H9 (cell line): ENCODE results near the gene GLRA3. TPM values are rescaled to one million over a fixed set of nuclear protein-coding genes. Genes with fewer than 3 reads are reported as not detected.

Experiments used
- DNase-seq: peaks from one replicate; pipeline ENCODE4 v3.0.0-alpha.2; 2017
- H2AFZ ChIP-seq: one replicate; pipeline ENCODE4 v1.6.1; 2013; ENCODE audit warnings: mild to moderate bottlenecking, low read length, control low read depth, moderate library complexity
- H2AK5ac ChIP-seq: 2 replicates; pipeline ENCODE4 v1.6.1; 2013; ENCODE audit warnings: low read length, control low read depth, mixed read lengths; ENCODE audit not compliant: insufficient read length
- H2BK120ac ChIP-seq: one replicate; pipeline ENCODE4 v1.6.1; 2013; ENCODE audit warnings: low read depth, mild to moderate bottlenecking, low read length, control low read depth, inconsistent platforms; ENCODE audit not compliant: poor library complexity, severe bottlenecking
- H2BK12ac ChIP-seq: 2 replicates; pipeline ENCODE4 v1.6.1; 2013; ENCODE audit warnings: low read length, control low read depth, mixed read lengths, low read depth; ENCODE audit not compliant: insufficient read length
- H2BK15ac ChIP-seq: 2 replicates; pipeline ENCODE4 v1.6.1; 2013; ENCODE audit warnings: low read depth, low read length, control low read depth
- H2BK20ac ChIP-seq: one replicate; pipeline ENCODE4 v1.6.1; 2013; ENCODE audit warnings: low read depth, mild to moderate bottlenecking, low read length, control low read depth, inconsistent platforms; ENCODE audit not compliant: poor library complexity, severe bottlenecking
- H2BK5ac ChIP-seq: 2 replicates; pipeline ENCODE4 v1.6.1; 2013; ENCODE audit warnings: low read length, control low read depth, mixed read lengths; ENCODE audit not compliant: insufficient read length
- H3K14ac ChIP-seq: 2 replicates; pipeline ENCODE4 v1.6.1; 2013; ENCODE audit warnings: low read length, control low read depth; ENCODE audit not compliant: insufficient read depth
- H3K18ac ChIP-seq: 2 replicates; pipeline ENCODE4 v1.6.1; 2013; ENCODE audit warnings: low read depth, mild to moderate bottlenecking, mixed read lengths, low read length, control low read depth; ENCODE audit not compliant: insufficient read length
- H3K23ac ChIP-seq: 2 replicates; pipeline ENCODE4 v1.6.1; 2013; ENCODE audit warnings: low read length, control low read depth, mixed read lengths, low read depth; ENCODE audit not compliant: insufficient read length
- H3K23me2 ChIP-seq: 2 replicates; pipeline ENCODE4 v1.6.1; 2013; ENCODE audit warnings: low read depth, mild to moderate bottlenecking, mixed read lengths, low read length, control low read depth; ENCODE audit not compliant: insufficient read length, poor library complexity, severe bottlenecking
- H3K27ac ChIP-seq: 2 replicates; pipeline ENCODE4 v1.5.1; 2013; ENCODE audit warnings: low read length, control low read depth, mixed read lengths, low read depth; ENCODE audit not compliant: insufficient read length
- H3K27me3 ChIP-seq: 2 replicates; pipeline ENCODE4 v1.6.1; 2013; ENCODE audit warnings: low read length, control low read depth, inconsistent platforms; ENCODE audit not compliant: insufficient read depth
- H3K4ac ChIP-seq: 2 replicates; pipeline ENCODE4 v1.6.1; 2013; ENCODE audit warnings: low read depth, mild to moderate bottlenecking, control low read depth, inconsistent platforms, low read length, moderate library complexity
- H3K4me1 ChIP-seq: 2 replicates; pipeline ENCODE4 v1.6.1; 2013; ENCODE audit warnings: low read length, control low read depth, inconsistent platforms; ENCODE audit not compliant: insufficient read depth
- H3K4me2 ChIP-seq: 2 replicates; pipeline ENCODE4 v1.6.1; 2013; ENCODE audit warnings: low read length, control low read depth, mixed read lengths; ENCODE audit not compliant: insufficient read length, insufficient read depth
- H3K56ac ChIP-seq: 2 replicates; pipeline ENCODE4 v1.6.1; 2013; ENCODE audit warnings: low read depth, mild to moderate bottlenecking, mixed read lengths, low read length, control low read depth; ENCODE audit not compliant: insufficient read length
- H3K79me1 ChIP-seq: 2 replicates; pipeline ENCODE4 v1.6.1; 2013; ENCODE audit warnings: low read depth, mild to moderate bottlenecking, moderate library complexity, low read length, control low read depth, inconsistent platforms; ENCODE audit not compliant: insufficient read depth, poor library complexity, severe bottlenecking
- H3K79me2 ChIP-seq: 2 replicates; pipeline ENCODE4 v1.6.1; 2013; ENCODE audit warnings: low read length, control low read depth, inconsistent platforms; ENCODE audit not compliant: insufficient read depth
- H3K9ac ChIP-seq: 2 replicates; pipeline ENCODE4 v1.6.1; 2013; ENCODE audit warnings: low read length, control low read depth, mixed read lengths; ENCODE audit not compliant: insufficient read length; ENCODE audit errors: extremely low read depth
- H3K9me3 ChIP-seq: one replicate; pipeline ENCODE4 v1.6.1; 2013; ENCODE audit warnings: low read depth, low read length, inconsistent platforms; ENCODE audit not compliant: control insufficient read depth
- H3T11ph ChIP-seq: one replicate; pipeline ENCODE4 v1.6.1; 2013; ENCODE audit warnings: mild to moderate bottlenecking, low read length, control low read depth, inconsistent platforms
- H4K20me1 ChIP-seq: one replicate; pipeline ENCODE4 v1.6.1; 2013; ENCODE audit not compliant: control insufficient read depth, insufficient read length, insufficient read depth
- H4K5ac ChIP-seq: 2 replicates; pipeline ENCODE4 v1.6.1; 2013; ENCODE audit warnings: low read depth, mild to moderate bottlenecking, mixed read lengths, low read length, control low read depth; ENCODE audit not compliant: insufficient read length
- H4K8ac ChIP-seq: replicated peaks from 2 replicates; pipeline ENCODE4 v1.6.1; 2013; ENCODE audit warnings: low read length, control low read depth, mixed read lengths, low read depth; ENCODE audit not compliant: insufficient read length
- H4K91ac ChIP-seq: 2 replicates; pipeline ENCODE4 v1.6.1; 2013; ENCODE audit warnings: low read depth, mild to moderate bottlenecking, moderate library complexity, mixed read lengths, low read length, control low read depth; ENCODE audit not compliant: insufficient read length
- H3K27ac Mint-ChIP-seq, 3 experiments: 2 replicates in 2 of 3; 3 replicates in 1 of 3; pipeline ENCODE4 v1.8.0; 2020 to 2021; ENCODE audit warnings: mixed read lengths in 3 of 3, mild to moderate bottlenecking in 1 of 3, moderate library complexity in 1 of 3
- H3K27me3 Mint-ChIP-seq: 2 replicates; pipeline ENCODE4 v1.8.0; 2021; ENCODE audit warnings: low read depth, mild to moderate bottlenecking, moderate library complexity, mixed read lengths
- H3K36me3 Mint-ChIP-seq, 3 experiments: 2 replicates in 2 of 3; 3 replicates in 1 of 3; pipeline ENCODE4 v1.8.0; 2020 to 2021; ENCODE audit warnings: low read depth in 3 of 3, mixed read lengths in 3 of 3; ENCODE audit not compliant: insufficient read depth in 1 of 3
- H3K4me1 Mint-ChIP-seq, 2 experiments: 2 replicates each; pipeline ENCODE4 v1.8.0; 2020; ENCODE audit warnings: mixed read lengths in 2 of 2
- H3K4me3 Mint-ChIP-seq, 2 experiments: 2 replicates in 1 of 2; 3 replicates in 1 of 2; pipeline ENCODE4 v1.8.0; 2020 to 2021; ENCODE audit warnings: mild to moderate bottlenecking in 2 of 2, mixed read lengths in 2 of 2, moderate library complexity in 1 of 2
- H3K9me3 Mint-ChIP-seq, 2 experiments: 2 replicates in 1 of 2; 3 replicates in 1 of 2; pipeline ENCODE4 v1.8.0; 2020; ENCODE audit warnings: mild to moderate bottlenecking in 2 of 2, mixed read lengths in 2 of 2, moderate library complexity in 1 of 2
- CTCF ChIP-seq: fragments of 200-600 bp; sonication (generic); conservative IDR thresholded peaks from 3 replicates; pipeline ENCODE4 v1.8.0; 2021; ENCODE audit warnings: antibody characterized with exemption, mild to moderate bottlenecking
- WGBS: extraction: QIAGEN DNeasy Blood & Tissue Kit; methylation state at CpG from one replicate; pipeline ENCODE4 v1.1.7; 2013; ENCODE audit warnings: missing lambda C conversion rate, low lambda C conversion rate, mixed read lengths; ENCODE audit not compliant: insufficient read length; ENCODE audit errors: extremely low coverage; 5-methylcytosine and 5-hydroxymethylcytosine counted together
- total RNA-seq: library from RNA; stranded (reverse); gene quantifications from 2 replicates; pipeline ENCODE4 v1.2.1, GENCODE V29; 2021

The GLRA3 gene
- total RNA-seq, 1 experiment from 2014 or later, result 0.09 TPM

DNA sequence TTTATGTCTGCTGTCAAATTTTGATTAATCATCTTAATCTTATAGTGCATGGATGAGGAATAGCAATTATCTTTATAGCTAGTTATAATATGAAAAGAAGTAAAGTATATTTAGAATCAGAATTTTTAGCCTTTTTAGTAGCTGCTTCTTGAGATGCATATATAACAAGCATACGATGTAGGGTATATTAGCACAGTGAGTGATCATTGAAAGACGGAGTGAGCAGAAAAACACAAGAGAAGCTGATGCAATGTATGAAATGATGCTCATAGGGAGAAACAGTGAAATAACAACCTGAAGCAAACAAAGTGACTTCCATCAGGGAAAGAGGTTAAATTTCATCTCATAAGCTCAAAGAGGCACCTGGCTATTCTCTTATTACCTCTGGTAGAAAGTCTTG, 77.0 kb downstream of the GLRA3 start:
- Histone ChIP-seq H2BK5ac (no peak overlapping the region), H3K4me2 (no peak overlapping the region), H3K9me3 (no peaks in the 10 kb centered on the region), H4K8ac (no peak overlapping the region), H2BK120ac (no peak overlapping the region), H3K4me1 (no peaks in the 10 kb centered on the region), H3K79me1 (no peaks in the 10 kb centered on the region), H2BK15ac (no peak overlapping the region), H3K4ac (no peak overlapping the region), H3K23ac (no peak overlapping the region), H3T11ph (no peak overlapping the region), H4K91ac (no peak overlapping the region), H3K79me2 (no peaks in the 10 kb centered on the region), H3K9ac (no peak overlapping the region), H3K14ac (no peak overlapping the region), H2BK12ac (no peak overlapping the region), H3K27me3 (no peaks in the 10 kb centered on the region), H4K5ac (no peak overlapping the region), H2BK20ac (no peak overlapping the region), H3K56ac (no peak overlapping the region), H3K18ac (no peak overlapping the region), H3K23me2 (no peaks in the 10 kb centered on the region), H3K27ac (no peak overlapping the region), H2AK5ac (no peak overlapping the region), H4K20me1 (no peaks in the 10 kb centered on the region), H2AFZ (no peak overlapping the region)
- no peak overlapping the region for H3K27ac Mint-ChIP-seq
- WGBS, result no CpG with 5 or more reads among the region's 2 CpGs
- no peak for TF ChIP-seq CTCF
- no peak for DNase-seq
- no peaks in the 10 kb centered on the region; a peak in 1 of 7 replicates for H3K36me3 Mint-ChIP-seq
- no peaks in the 10 kb centered on the region; the same call in 1 of the 2 replicates for H3K27me3 Mint-ChIP-seq
- no peaks in the 10 kb centered on the region for H3K9me3 Mint-ChIP-seq
- H3K4me3 Mint-ChIP-seq, result no peak overlapping the region
- no peaks in the 10 kb centered on the region for H3K4me1 Mint-ChIP-seq
